Uterus (tissue), 4 donors: ENCODE data around the gene QSOX1. TPM values are rescaled to one million over a fixed set of nuclear protein-coding genes. Genes with fewer than 3 reads are reported as not detected.

Experiments used
- DNase-seq, 2 donors: peaks; one replicate each; pipeline ENCODE4 v3.0.0-alpha.2; 2019 to 2020
- H3K27ac ChIP-seq, 2 donors: fragments of 200-600 bp; sonication (generic); 1 replicate in 1 of 2; 2 replicates in 1 of 2; pipeline ENCODE4 v1.5.1; 2016 to 2018
- H3K27me3 ChIP-seq, 2 donors: fragments of 200-600 bp; sonication (generic); one replicate each; pipeline ENCODE4 v1.5.1; 2018 to 2019; ENCODE audit warnings: control low read depth in 1 of 2
- H3K36me3 ChIP-seq, 2 donors: fragments of 200-600 bp; sonication (generic); one replicate each; pipeline ENCODE4 v1.5.1; 2019; ENCODE audit warnings: control low read depth in 1 of 2
- H3K4me1 ChIP-seq, 2 donors: fragments of 200-600 bp; sonication (generic); one replicate each; pipeline ENCODE4 v1.5.1; 2018 to 2019; ENCODE audit warnings: control low read depth in 1 of 2
- H3K4me3 ChIP-seq, 2 donors: fragments of 200-600 bp; sonication (generic); 1 replicate in 1 of 2; 2 replicates in 1 of 2; pipeline ENCODE4 v1.5.1; 2018 to 2019; ENCODE audit warnings: mild to moderate bottlenecking in 1 of 2
- H3K9me3 ChIP-seq, 2 donors: fragments of 200-600 bp; sonication (generic); one replicate each; pipeline ENCODE4 v1.5.1; 2019; ENCODE audit warnings: control low read depth in 1 of 2
- CTCF ChIP-seq, 4 experiments: fragments of 200-600 bp in 2 of 4; fragments of 450-650 bp in 2 of 4; sonication (generic) in 2 of 4; IDR thresholded peaks; one replicate each; pipeline ENCODE4 v1.5.1; 2016 to 2019; ENCODE audit warnings: antibody characterized with exemption in 4 of 4, mild to moderate bottlenecking in 2 of 4, moderate library complexity in 1 of 4
- POLR2A ChIP-seq, 2 donors: fragments of 450-650 bp; IDR thresholded peaks; one replicate each; pipeline ENCODE4 v1.6.1; 2016; ENCODE audit warnings: antibody characterized with exemption in 2 of 2, mild to moderate bottlenecking in 1 of 2, moderate library complexity in 1 of 2
- intact Hi-C: fragments of 100-400 bp; cut with DNase I; formaldehyde crosslinking; loops from one replicate; pipeline ENCODE4 v1.15.1; 2023; ENCODE audit warnings: low total_unique reads
- total RNA-seq, 4 donors: library from RNA; depleted of rRNA in 3 of 4; stranded (reverse); fragments of >200 nt in 3 of 4; gene quantifications; one replicate each; pipeline versions ENCODE4 v1.1.0 to v1.2.4, GENCODE V29; 2014 to 2023
- donor health status: DM: yes; HTN: yes; CAD: no.

Gene QSOX1
- total RNA-seq, 4 donors from 2014 or later, result 18.2 to 96.8 (median 57.7) TPM

- Histone ChIP-seq H3K4me3 (no peak overlapping the region), H3K36me3 (no peaks in the 10 kb centered on the region), H3K4me1 (no peaks in the 10 kb centered on the region), H3K27ac (no peak overlapping the region), H3K27me3 (peaks cover 15 to 28% of the 10 kb centered on the region in 2 donors), H3K9me3 (no peaks in the 10 kb centered on the region)
- TF ChIP-seq POLR2A (IDR thresholded peaks at IDR 0.05), result no peak
- no peak for TF ChIP-seq CTCF (IDR thresholded peaks at IDR 0.05)
- no peak for DNase-seq
- intact Hi-C loops, result no loop called here
Measured at GRCh38 chr1:180241716-180242544, 87.3 kb downstream of the QSOX1 start.

DNA sequence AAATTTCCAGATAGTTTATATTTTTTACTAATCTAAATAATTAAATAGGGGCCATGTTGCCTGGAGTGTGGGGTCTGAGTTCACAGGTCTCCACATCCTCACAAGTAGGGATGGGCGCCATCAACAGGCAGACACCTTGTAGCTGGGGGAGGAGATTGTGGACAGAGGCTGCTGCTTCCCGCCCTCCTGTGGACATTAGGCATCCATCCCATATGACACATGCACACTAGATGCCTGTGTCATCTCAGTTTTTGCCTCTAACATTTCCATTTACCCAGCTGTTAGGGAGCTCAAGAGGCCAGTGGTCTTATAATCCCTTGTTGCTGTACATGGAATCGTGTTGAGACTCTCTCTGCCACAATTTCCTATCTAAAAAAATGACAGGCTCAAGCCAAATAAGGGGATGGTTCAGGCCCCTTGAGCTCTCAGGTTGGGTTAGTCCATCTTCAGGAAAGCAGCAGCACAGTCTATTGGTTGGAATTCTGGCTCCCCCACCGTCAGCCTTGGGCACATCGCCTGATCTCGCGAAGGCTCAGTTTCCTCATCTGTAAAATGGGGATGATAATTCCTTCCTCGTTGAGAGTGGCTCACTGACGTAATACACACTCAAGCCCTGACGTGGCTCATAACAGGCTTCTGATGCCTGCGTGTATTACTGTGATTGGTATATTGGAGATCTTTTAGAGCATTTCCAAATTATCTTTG is 89.0 kb downstream of the QSOX1 start:
- no peaks in the 10 kb centered on the region for H3K9me3 ChIP-seq
- H3K4me3 ChIP-seq, result no peak overlapping the region
- no peak overlapping the region for H3K27ac ChIP-seq
- no peak for TF ChIP-seq POLR2A (IDR thresholded peaks at IDR 0.05)
- TF ChIP-seq CTCF (IDR thresholded peaks at IDR 0.05), result no peak
- no peaks in the 10 kb centered on the region for H3K36me3 ChIP-seq
- peaks cover 1 to 11% of the 10 kb centered on the region in 2 donors for H3K27me3 ChIP-seq
- H3K4me1 ChIP-seq, result no peaks in the 10 kb centered on the region
- intact Hi-C loops, result no loop called here
- DNase-seq, result no peak

DNA sequence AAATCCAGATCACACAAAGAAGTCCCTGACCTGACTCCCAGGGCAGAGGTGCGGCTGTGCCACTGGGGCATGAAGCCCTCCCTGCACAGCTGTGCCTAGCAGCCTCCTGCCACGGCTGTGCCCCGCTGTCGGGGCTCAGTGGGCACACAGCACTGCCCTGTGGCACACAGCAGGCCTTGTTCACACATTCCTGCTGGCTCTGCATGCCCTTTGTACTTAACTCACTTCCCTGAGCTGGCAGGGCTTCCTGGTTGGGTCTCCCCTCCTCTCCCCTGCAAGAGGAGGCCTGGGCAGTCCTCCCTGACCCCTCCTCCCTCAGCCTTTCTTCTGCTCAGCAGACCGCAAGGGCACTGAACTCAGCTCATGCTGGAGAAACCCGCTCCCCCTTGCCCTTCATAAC is 90.2 kb downstream of the QSOX1 start:
- no peaks in the 10 kb centered on the region for H3K27me3 ChIP-seq
- intact Hi-C loops, result no loop called here

DNA sequence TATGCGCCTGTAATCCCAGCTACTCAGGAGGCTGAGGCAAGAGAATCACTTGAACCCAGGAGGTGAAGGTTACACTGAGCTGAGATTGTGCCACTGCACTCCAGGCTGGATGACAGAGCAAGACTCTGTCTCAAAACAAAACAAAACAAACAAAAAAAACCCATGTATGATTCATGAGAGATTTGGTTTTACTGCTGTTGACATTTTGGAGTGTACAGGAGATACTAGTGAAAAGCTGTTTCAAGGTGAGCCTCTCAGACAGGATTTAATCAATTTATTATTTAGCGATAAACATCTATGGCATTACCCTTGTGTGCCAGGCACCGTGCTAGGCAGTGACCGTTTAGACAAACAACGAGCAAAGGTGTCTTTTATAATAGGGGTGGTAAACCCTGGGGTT is 91.9 kb downstream of the QSOX1 start:
- no peak for DNase-seq
- H3K27me3 ChIP-seq, result no peaks in the 10 kb centered on the region
- H3K4me3 ChIP-seq, result no peak overlapping the region
- intact Hi-C loops, result no loop called here
- TF ChIP-seq CTCF (IDR thresholded peaks at IDR 0.05) (no peak), POLR2A (IDR thresholded peaks at IDR 0.05) (no peak)
- no peak overlapping the region for H3K27ac ChIP-seq
- H3K9me3 ChIP-seq, result no peaks in the 10 kb centered on the region
- H3K4me1 ChIP-seq, result no peaks in the 10 kb centered on the region
- no peaks in the 10 kb centered on the region for H3K36me3 ChIP-seq

More for the DNA sequence above, 90.2 kb downstream of the QSOX1 start:
- H3K27ac ChIP-seq, result no peak overlapping the region
- no peaks in the 10 kb centered on the region for H3K36me3 ChIP-seq
- H3K4me1 ChIP-seq, result no peaks in the 10 kb centered on the region
- TF ChIP-seq CTCF (IDR thresholded peaks at IDR 0.05), result no peak
- no peak for TF ChIP-seq POLR2A (IDR thresholded peaks at IDR 0.05)
- no peaks in the 10 kb centered on the region for H3K9me3 ChIP-seq
- no peak for DNase-seq
- H3K4me3 ChIP-seq, result no peak overlapping the region

DNA sequence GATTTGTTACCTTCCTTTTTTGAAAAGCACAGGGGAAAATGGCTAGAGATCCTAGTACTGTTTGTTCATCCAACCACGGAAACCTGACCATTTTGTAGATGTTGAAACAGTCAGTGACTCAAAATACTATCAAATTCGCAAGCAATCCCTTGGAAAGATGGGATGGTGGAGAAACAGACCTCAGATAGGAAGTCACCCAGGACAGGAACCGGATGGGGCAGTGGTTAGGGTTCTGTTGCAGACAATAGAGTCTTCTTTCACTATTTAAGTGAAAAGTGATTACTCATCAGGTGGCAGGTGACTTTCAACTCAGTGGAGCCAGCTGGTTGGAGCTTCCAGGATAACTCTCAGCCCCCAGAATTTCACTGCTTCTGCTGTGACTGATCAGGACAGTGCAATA is 92.4 kb downstream of the QSOX1 start:
- Histone ChIP-seq H3K36me3 (no peaks in the 10 kb centered on the region), H3K4me3 (no peak overlapping the region), H3K27me3 (no peaks in the 10 kb centered on the region), H3K9me3 (no peaks in the 10 kb centered on the region), H3K4me1 (no peaks in the 10 kb centered on the region), H3K27ac (no peak overlapping the region)
- no peak for DNase-seq
- no peak for TF ChIP-seq POLR2A (IDR thresholded peaks at IDR 0.05)
- TF ChIP-seq CTCF (IDR thresholded peaks at IDR 0.05), result no peak
- intact Hi-C loops, result no loop called here
